Measurements from ENCODE around the gene FAM83E.

DNA sequence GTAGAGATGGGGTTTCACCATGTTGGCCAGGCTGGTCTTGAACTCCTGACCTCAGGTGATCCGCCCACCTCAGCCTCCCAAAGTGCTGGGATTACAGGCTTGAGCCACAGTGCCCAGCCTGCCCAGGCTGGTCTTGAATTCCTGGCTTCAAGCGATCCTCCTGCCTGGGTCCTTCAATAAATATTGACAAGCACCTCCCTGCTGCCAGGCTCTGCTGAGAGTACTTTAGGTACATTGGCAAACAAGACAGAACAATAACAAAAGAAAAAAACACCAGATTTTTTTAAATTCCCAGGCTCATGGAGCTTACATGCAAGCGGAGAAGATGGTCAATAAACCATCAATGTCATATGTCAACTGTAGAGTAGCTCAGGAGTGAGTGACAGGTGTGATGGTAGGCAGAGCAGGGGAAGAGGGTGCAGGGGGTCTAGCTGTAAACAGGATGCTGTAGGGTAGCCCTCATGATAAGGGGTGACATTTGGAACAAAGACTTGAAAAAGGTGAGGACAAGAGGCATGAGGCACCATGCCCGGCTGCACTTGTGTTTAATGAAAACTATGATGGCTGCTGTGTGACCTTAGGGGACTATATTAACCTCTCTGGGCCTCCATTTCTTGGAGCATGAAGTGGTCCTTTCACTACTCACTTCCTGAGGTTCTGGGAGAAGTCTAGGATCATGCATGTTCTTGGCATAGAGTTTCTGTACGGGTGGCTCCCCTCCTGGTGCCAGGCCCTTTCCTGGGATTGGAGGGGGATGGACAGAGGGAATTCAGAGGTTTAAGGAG is 43.3 kb downstream of the FAM83E start:
- TF ChIP-seq GATA3 (IDR thresholded peaks at IDR 0.05; ENCODE audit: low read depth, low read length) (no peak), GATA2 (IDR thresholded peaks at IDR 0.05; ENCODE audit: low read depth, low read length) (no peak)
